HepG2 (cell line): ENCODE results near the gene AGBL1. TPM values are rescaled to one million over a fixed set of nuclear protein-coding genes. Genes with fewer than 3 reads are reported as not detected.

Experiments
- ATAC-seq: fragments of 200-7000 bp; cut with Tn5 transposase; 3 replicates; pipeline ENCODE4 v1.9.1; 2020; ENCODE audit warnings: mild to moderate bottlenecking, moderate library complexity
- BruUV-seq: library from RNA; stranded (reverse); fragments of 400-500 nt; replicated peaks from 2 replicates; lab custom pipeline; 2021; lab: Mats Ljungman, UMichigan
- CTCF ChIA-PET: fragments of 300-600 bp; formaldehyde crosslinking; extraction: SDS; loops from one replicate; lab custom pipeline; 2021; ENCODE audit warnings: low total read pairs, inconsistent platforms, low intra/inter-chr PET ratio; lab: Yijun Ruan, JAX
- POLR2A ChIA-PET: fragments of 350-600 bp; sonication (Branson Sonifier 250); formaldehyde crosslinking; loops from one replicate; lab custom pipeline; 2020; ENCODE audit warnings: antibody characterized with exemption, inconsistent platforms; lab: Yijun Ruan, JAX
- DNase-seq: peaks from one replicate; pipeline ENCODE4 v3.0.0-alpha.2; 2015; ENCODE audit warnings: low spot score
- FAIRE-seq: peaks from 3 replicates; lab custom pipeline; 2011; peaks lifted over from hg19 to GRCh38; lab: Jason Lieb, UNC
- H2AFZ ChIP-seq: one replicate; pipeline ENCODE4 v1.6.1; 2011; ENCODE audit warnings: low read length, inconsistent platforms
- H3K27ac ChIP-seq: fragments of 300-600 bp; 3 replicates; pipeline ENCODE4 v1.8.0; 2011; ENCODE audit warnings: mixed run types, mild to moderate bottlenecking, mixed read lengths, low read length, inconsistent platforms; ENCODE audit not compliant: insufficient read depth; ENCODE audit errors: extremely low read length
- H3K27me3 ChIP-seq, 2 experiments: fragments of 200-600 bp in 1 of 2; 2 replicates in 1 of 2; 3 replicates in 1 of 2; pipeline versions ENCODE4 v1.6.0 to v1.8.0; 2011; ENCODE audit warnings: low read length in 2 of 2, mild to moderate bottlenecking in 2 of 2, moderate library complexity in 2 of 2, inconsistent platforms in 1 of 2; ENCODE audit not compliant: insufficient read depth in 2 of 2, control insufficient read depth in 1 of 2
- H3K36me3 ChIP-seq, 2 experiments: fragments of 200-600 bp in 1 of 2; replicated peaks in 1 of 2; 2 replicates in 1 of 2; 3 replicates in 1 of 2; pipeline versions ENCODE4 v1.5.1 to v1.8.0; 2011; ENCODE audit warnings: low read length in 2 of 2, inconsistent platforms in 1 of 2; ENCODE audit not compliant: insufficient read depth in 2 of 2, control insufficient read depth in 1 of 2
- H3K4me1 ChIP-seq: 2 replicates; pipeline ENCODE4 v1.5.1; 2012; ENCODE audit warnings: low read length, inconsistent platforms; ENCODE audit not compliant: insufficient read depth
- H3K4me2 ChIP-seq: 2 replicates; pipeline ENCODE4 v1.6.0; 2011; ENCODE audit warnings: low read depth, low read length, inconsistent platforms
- H3K4me3 ChIP-seq, 3 experiments: fragments of 200-600 bp in 1 of 3; sonication (generic), shearing (Covaris generic) in 1 of 3; replicated peaks in 1 of 3; 2 replicates each; pipeline ENCODE4 v1.5.1; 2011 to 2016; ENCODE audit warnings: low read length in 3 of 3, inconsistent platforms in 2 of 3, low read depth in 2 of 3, mild to moderate bottlenecking in 2 of 3, control low read depth in 1 of 3, mixed read lengths in 1 of 3; ENCODE audit not compliant: insufficient read depth in 1 of 3
- H3K79me2 ChIP-seq: one replicate; pipeline ENCODE4 v1.6.1; 2011; ENCODE audit warnings: low read length, inconsistent platforms; ENCODE audit not compliant: insufficient read depth
- H3K9ac ChIP-seq: 2 replicates; pipeline ENCODE4 v1.6.0; 2011; ENCODE audit warnings: mild to moderate bottlenecking, low read depth, low read length, inconsistent platforms; ENCODE audit not compliant: insufficient read depth
- H3K9me3 ChIP-seq: 2 replicates; pipeline ENCODE4 v1.5.1; 2012; ENCODE audit warnings: mild to moderate bottlenecking, low read length
- H4K20me1 ChIP-seq: 2 replicates; pipeline ENCODE4 v1.6.0; 2011; ENCODE audit warnings: inconsistent platforms, mild to moderate bottlenecking, low read length, moderate library complexity; ENCODE audit not compliant: insufficient read depth
- ATM ChIP-seq: fragments of 450-650 bp; IDR thresholded peaks from 2 replicates; pipeline ENCODE4 v1.7.1; 2017; ENCODE audit warnings: mild to moderate bottlenecking, borderline replicate concordance
- GRHL1 ChIP-seq: sonication (generic); formaldehyde crosslinking; conservative IDR thresholded peaks from 2 replicates; pipeline ENCODE4 v1.8.0; 2022; ENCODE audit warnings: missing genetic modification reagents
- GTF2F1 ChIP-seq: fragments of 150-350 bp; IDR thresholded peaks from 2 replicates; pipeline ENCODE4 v1.6.1; 2014; ENCODE audit warnings: low read length
- PITX1 ChIP-seq: sonication (generic); formaldehyde crosslinking; IDR thresholded peaks from 2 replicates; pipeline ENCODE4 v1.5.1; 2020; ENCODE audit warnings: mild to moderate bottlenecking, missing genetic modification reagents
- ZNF234 ChIP-seq: sonication (generic); formaldehyde crosslinking; conservative IDR thresholded peaks from 2 replicates; pipeline ENCODE4 v1.5.1; 2020; ENCODE audit warnings: mild to moderate bottlenecking, missing genetic modification reagents
- ZNF260 ChIP-seq: sonication (generic); formaldehyde crosslinking; IDR thresholded peaks from 2 replicates; pipeline ENCODE4 v1.4.0; 2020; ENCODE audit warnings: missing genetic modification reagents, low read depth, mild to moderate bottlenecking, borderline replicate concordance
- ZNF562 ChIP-seq: sonication (generic); formaldehyde crosslinking; IDR thresholded peaks from 2 replicates; pipeline ENCODE4 v1.8.0; 2022; ENCODE audit warnings: missing genetic modification reagents, borderline replicate concordance
- ZNF564 ChIP-seq: sonication (generic); formaldehyde crosslinking; IDR thresholded peaks from 2 replicates; pipeline ENCODE4 v1.8.1; 2023; ENCODE audit warnings: mild to moderate bottlenecking, missing genetic modification reagents
- WGBS: methylation state at CpG from one replicate; pipeline ENCODE4 v1.1.6; 2017; ENCODE audit warnings: low lambda C conversion rate; 5-methylcytosine and 5-hydroxymethylcytosine counted together
- in situ Hi-C: cut with HindIII; loops from 2 replicates; pipeline ENCODE4 v1.10.0; 2017; ENCODE audit warnings: low pct_unique_long_range_greater_than_20kb; ENCODE audit not compliant: extremely low pct_ligation_motif_present
- intact Hi-C: fragments of 100-400 bp; cut with micrococcal nuclease; formaldehyde crosslinking; loops from one replicate; pipeline ENCODE4 v1.10.0; 2022; ENCODE audit not compliant: unreplicated experiment
- polyA plus RNA-seq, 8 experiments: library from polyadenylated mRNA; depleted of rRNA in 3 of 8; stranded (reverse) in 7 of 8; unstranded in 1 of 8; fragments of >200 nt; fragmentation: Illumina TruSeq in 4 of 8; extraction: Trizol in 4 of 8; gene quantifications; 2 replicates each; pipeline versions ENCODE4 v1.2.1 to v1.2.3, GENCODE V29; 2011 to 2016; ENCODE audit warnings: low read depth in 4 of 8, missing spikeins in 1 of 8, mixed read lengths in 1 of 8; ENCODE audit not compliant: insufficient read depth in 1 of 8
- total RNA-seq, 5 experiments: library from RNA; depleted of rRNA; stranded (reverse); fragments of >200 nt; fragmentation: Illumina TruSeq; extraction: Trizol; gene quantifications; 2 replicates each; pipeline ENCODE4 v1.2.3, GENCODE V29; 2016; ENCODE audit warnings: low read depth in 1 of 5

Gene AGBL1
- total and polyA plus RNA-seq, 2 of the 13 experiments (the other 11 are each of a cell fraction or from before 2014, with no cell fraction given): 0.01 TPM; not detected in 1

- no peak for TF ChIP-seq ZNF562 (CRISPR knock-in tag)
These were observed 537.1 kb downstream of the AGBL1 start (continued) for GRCh38 chr15:86616771-86617170.

- no peak for ATAC-seq
- no peak for DNase-seq
- no peak for FAIRE-seq
- Histone ChIP-seq H3K27me3 (no peaks in the 10 kb centered on the region), H3K79me2 (no peaks in the 10 kb centered on the region), H2AFZ (no peak overlapping the region), H4K20me1 (no peaks in the 10 kb centered on the region), H3K9me3 (peaks cover 2% of the 10 kb centered on the region; the same call in 1 of the 2 replicates), H3K4me3 (no peak overlapping the region), H3K9ac (no peak overlapping the region)
- ChIA-PET POLR2A (no interaction called here), CTCF (no interaction called here)
- in situ Hi-C loops: loop anchor here (10.0 to 25.0 kb wide), 2 partner anchors 758 to 1625 kb away; no protein-coding TSS in a partner anchor
- BruUV-seq: no TSS peak
- WGBS: 0% methylated on average over 5 of the region's 5 CpGs
- no peak for TF ChIP-seq ZNF564 (CRISPR knock-in tag)
- no peak for TF ChIP-seq GRHL1 (CRISPR knock-in tag)
- no peak for TF ChIP-seq PITX1 (CRISPR knock-in tag)
- no peak for TF ChIP-seq ATM
- TF ChIP-seq GTF2F1: no peak
- TF ChIP-seq ZNF234 (CRISPR knock-in tag): no peak
- no peak for TF ChIP-seq ZNF260 (CRISPR knock-in tag)
- TF ChIP-seq, all 625 proteins: peak for 0
- 0 out of 2 replicates have a peak, but pooled peaks cover 5% of the 10 kb centered on the region for H3K4me1 ChIP-seq
- intact Hi-C loops: loop anchor here (5.0 kb wide), 2 partner anchors 768 to 987 kb away; no protein-coding TSS in a partner anchor
- no peak overlapping the region for H3K27ac ChIP-seq
- H3K36me3 ChIP-seq: no peaks in the 10 kb centered on the region
- no peak overlapping the region for H3K4me2 ChIP-seq
These were observed 540.5 kb downstream of the AGBL1 start for GRCh38 chr15:86620157-86620556.
